IMR-90 (cell line): Measurements from ENCODE around the gene MEP1B. TPM values are rescaled to one million over a fixed set of nuclear protein-coding genes. Genes with fewer than 3 reads are reported as not detected.
"Not testable (repeated sequence)": the region's sequence is repeated elsewhere in the genome, so short reads cannot be mapped to it uniquely, and the experiment has no call there.

Experiments
- ATAC-seq: fragments of 200-7000 bp; cut with Tn5 transposase; 2 replicates; pipeline ENCODE4 v1.9.1; 2020; ENCODE audit warnings: low read depth, mild to moderate bottlenecking, moderate library complexity
- BruUV-seq: library from RNA; stranded (reverse); fragments of 400-500 nt; replicated peaks from 2 replicates; lab custom pipeline; 2021; lab: Mats Ljungman, UMichigan
- CTCF ChIA-PET: fragments of 300-600 bp; formaldehyde crosslinking; extraction: SDS; loops from one replicate; lab custom pipeline; 2021; ENCODE audit warnings: antibody characterized with exemption; lab: Yijun Ruan, JAX
- POLR2A ChIA-PET: fragments of 300-600 bp; sonication (Branson Sonifier 250); formaldehyde crosslinking; loops from one replicate; lab custom pipeline; 2022; ENCODE audit warnings: antibody characterized with exemption; ENCODE audit not compliant: unreplicated experiment; lab: Charles Lee
- DNase-seq: peaks from one replicate; pipeline ENCODE4 v3.0.0; 2013
- H2AFZ ChIP-seq: replicated peaks from 2 replicates; pipeline ENCODE3; 2013; ENCODE audit warnings: low read length, mild to moderate bottlenecking; ENCODE audit not compliant: poor library complexity
- H2AK5ac ChIP-seq: 2 replicates; pipeline ENCODE4 v1.6.1; 2013; ENCODE audit warnings: low read depth, low read length, inconsistent platforms
- H2AK9ac ChIP-seq: replicated peaks from 2 replicates; pipeline ENCODE3; 2013; ENCODE audit warnings: mild to moderate bottlenecking, low read depth, low read length, moderate library complexity; ENCODE audit not compliant: poor library complexity
- H2BK120ac ChIP-seq: 2 replicates; pipeline ENCODE4 v1.6.1; 2013; ENCODE audit warnings: low read depth, low read length, inconsistent platforms
- H2BK15ac ChIP-seq: 3 replicates; pipeline ENCODE4 v1.6.1; 2013; ENCODE audit warnings: low read depth, low read length, inconsistent platforms
- H2BK20ac ChIP-seq: 2 replicates; pipeline ENCODE4 v1.6.1; 2013; ENCODE audit warnings: low read depth, mild to moderate bottlenecking, inconsistent platforms, low read length, moderate library complexity
- H2BK5ac ChIP-seq: 2 replicates; pipeline ENCODE4 v1.6.1; 2013; ENCODE audit warnings: mild to moderate bottlenecking, low read depth, low read length, inconsistent platforms; ENCODE audit not compliant: poor library complexity, severe bottlenecking
- H3K14ac ChIP-seq: replicated peaks from 2 replicates; pipeline ENCODE4 v1.6.1; 2013; ENCODE audit warnings: low read depth, low read length, inconsistent platforms
- H3K18ac ChIP-seq: 2 replicates; pipeline ENCODE4 v1.6.1; 2013; ENCODE audit warnings: low read depth, low read length, control low read depth
- H3K23ac ChIP-seq: 2 replicates; pipeline ENCODE4 v1.6.1; 2013; ENCODE audit warnings: low read depth, low read length, inconsistent platforms
- H3K27ac ChIP-seq: 2 replicates; pipeline ENCODE4 v1.5.1; 2013; ENCODE audit warnings: mild to moderate bottlenecking, control low read depth, low read length; ENCODE audit not compliant: insufficient read depth
- H3K27me3 ChIP-seq: 2 replicates; pipeline ENCODE4 v1.6.1; 2013; ENCODE audit warnings: low read length; ENCODE audit not compliant: control insufficient read depth, insufficient read depth
- H3K36me3 ChIP-seq: 2 replicates; pipeline ENCODE4 v1.6.1; 2013; ENCODE audit warnings: low read length, mixed read lengths; ENCODE audit not compliant: control insufficient read depth, insufficient read depth
- H3K4ac ChIP-seq: 2 replicates; pipeline ENCODE4 v1.6.1; 2013; ENCODE audit warnings: low read depth, low read length, inconsistent platforms
- H3K4me1 ChIP-seq: 2 replicates; pipeline ENCODE4 v1.6.1; 2013; ENCODE audit warnings: low read length, mixed read lengths; ENCODE audit not compliant: control insufficient read depth, insufficient read depth
- H3K4me2 ChIP-seq: 2 replicates; pipeline ENCODE4 v1.6.1; 2013; ENCODE audit warnings: low read depth, mild to moderate bottlenecking, control low read depth, low read length, moderate library complexity
- H3K4me3 ChIP-seq: 2 replicates; pipeline ENCODE4 v1.5.1; 2013; ENCODE audit warnings: low read depth, mild to moderate bottlenecking, control low read depth, low read length, moderate library complexity; ENCODE audit not compliant: insufficient read depth
- H3K56ac ChIP-seq: 2 replicates; pipeline ENCODE4 v1.6.1; 2013; ENCODE audit warnings: low read length, inconsistent platforms; ENCODE audit not compliant: insufficient read depth; ENCODE audit errors: extremely low read depth
- H3K79me1 ChIP-seq, 2 experiments: 2 replicates each; pipeline ENCODE4 v1.6.1; 2013; ENCODE audit warnings: low read length in 2 of 2, inconsistent platforms in 1 of 2, low read depth in 1 of 2
- H3K9ac ChIP-seq: 2 replicates; pipeline ENCODE4 v1.6.1; 2013; ENCODE audit warnings: low read depth, low read length, control low read depth
- H3K9me1 ChIP-seq: 2 replicates; pipeline ENCODE4 v1.6.1; 2013; ENCODE audit warnings: low read length, inconsistent platforms; ENCODE audit not compliant: insufficient read depth
- H3K9me3 ChIP-seq: 2 replicates; pipeline ENCODE4 v1.6.1; 2013; ENCODE audit warnings: low read length; ENCODE audit not compliant: control insufficient read depth, insufficient read depth
- H4K20me1 ChIP-seq: 2 replicates; pipeline ENCODE4 v1.6.1; 2013; ENCODE audit warnings: low read length, inconsistent platforms; ENCODE audit not compliant: insufficient read depth
- H4K5ac ChIP-seq: 2 replicates; pipeline ENCODE4 v1.6.1; 2013; ENCODE audit warnings: mild to moderate bottlenecking, low read depth, low read length, control low read depth
- H4K8ac ChIP-seq, 2 experiments: 2 replicates each; pipeline ENCODE4 v1.6.1; 2013; ENCODE audit warnings: low read depth in 2 of 2, low read length in 2 of 2, control low read depth in 1 of 2, inconsistent platforms in 1 of 2
- H4K91ac ChIP-seq: 2 replicates; pipeline ENCODE4 v1.6.1; 2013; ENCODE audit warnings: low read depth, low read length, inconsistent platforms; ENCODE audit not compliant: insufficient read depth
- WGBS, 2 experiments: methylation state at CpG; one replicate each; pipeline versions ENCODE4 v1.1.5 to v1.1.7; 2013; ENCODE audit warnings: missing lambda C conversion rate in 2 of 2; ENCODE audit not compliant: insufficient read length in 1 of 2; ENCODE audit errors: extremely low coverage in 2 of 2; 5-methylcytosine and 5-hydroxymethylcytosine counted together
- dilution Hi-C: fragments of 300-500 bp; cut with HindIII; formaldehyde crosslinking; loops from one replicate; pipeline ENCODE4 v1.14.3; 2018; ENCODE audit warnings: low sequenced_read_pairs; ENCODE audit not compliant: unreplicated experiment
- in situ Hi-C: fragments of 300-500 bp; cut with MboI; formaldehyde crosslinking; loops from 3 replicates; pipeline ENCODE4 v1.14.3; 2019; ENCODE audit warnings: low sequenced_read_pairs, inconsistent platforms, mixed read lengths
- intact Hi-C: fragments of 100-400 bp; cut with micrococcal nuclease; formaldehyde crosslinking; loops from 2 replicates; pipeline ENCODE4 v1.10.0; 2022
- polyA plus RNA-seq, 3 experiments: library from polyadenylated mRNA; depleted of rRNA; stranded (reverse); fragments of >200 nt; gene quantifications; 2 replicates each; pipeline ENCODE4 v1.2.3, GENCODE V29; 2012; ENCODE audit warnings: low replicate concordance in 1 of 3
- total RNA-seq: library from RNA; depleted of rRNA; stranded (reverse); fragments of >200 nt; gene quantifications from 2 replicates; pipeline ENCODE4 v1.2.3, GENCODE V29; 2012

MEP1B gene
- total and polyA plus RNA-seq, 2 of the 4 experiments (the other 2 are of a cell fraction): not detected

GRCh38 chr18:32233348-32233747 is 43.5 kb downstream of the MEP1B start:
- BruUV-seq, H2BK20ac ChIP-seq, H3K79me1 ChIP-seq, H3K14ac ChIP-seq, H3K18ac ChIP-seq, H3K27me3 ChIP-seq, in situ Hi-C loops, DNase-seq, H2BK5ac ChIP-seq, H3K9ac ChIP-seq, H2BK15ac ChIP-seq, H4K5ac ChIP-seq, intact Hi-C loops, H3K27ac ChIP-seq, H3K4me3 ChIP-seq, H3K4me2 ChIP-seq, H4K20me1 ChIP-seq, H4K8ac ChIP-seq, H4K91ac ChIP-seq, POLR2A ChIA-PET, H3K23ac ChIP-seq, H3K9me1 ChIP-seq, H3K4me1 ChIP-seq, ATAC-seq, H3K56ac ChIP-seq, CTCF ChIA-PET, H2AFZ ChIP-seq, H2AK9ac ChIP-seq, dilution Hi-C loops, H3K9me3 ChIP-seq, H3K36me3 ChIP-seq, H2BK120ac ChIP-seq, H3K4ac ChIP-seq, H2AK5ac ChIP-seq: not testable (repeated sequence)
- no CpG with 5 or more reads among the region's 15 CpGs for WGBS, 2 experiments
